ENCODE data around the gene CPA5.
"Not testable (repeated sequence)": the region's sequence is repeated elsewhere in the genome, so short reads cannot be mapped to it uniquely, and the experiment has no call there.

Gene CPA5

GRCh38 chr7:130361681-130362080 is 17.1 kb downstream of the CPA5 start:
- DNase-seq: no peak

- DNase-seq: no peak
These were observed 17.7 kb downstream of the CPA5 start for GRCh38 chr7:130362251-130362816.

GRCh38 chr7:130363026-130363847 is 18.6 kb downstream of the CPA5 start:
- DNase-seq: peak; percentile 90

GRCh38 chr7:130364451-130364850 is 19.8 kb downstream of the CPA5 start:
- DNase-seq: no peak

GRCh38 chr7:130365088-130365487 is 20.5 kb downstream of the CPA5 start:
- DNase-seq: no peak

- no peak for DNase-seq
These were observed 21.2 kb downstream of the CPA5 start for GRCh38 chr7:130365511-130366441.

GRCh38 chr7:130366564-130366963 is 21.9 kb downstream of the CPA5 start:
- no peak for DNase-seq

GRCh38 chr7:130367088-130367755 is 22.6 kb downstream of the CPA5 start:
- DNase-seq: no peak

- DNase-seq: no peak
These were observed 23.5 kb downstream of the CPA5 start for GRCh38 chr7:130367836-130368746.

- DNase-seq: no peak
These were observed 24.6 kb downstream of the CPA5 start for GRCh38 chr7:130369110-130369711.

GRCh38 chr7:130369831-130370550 is 25.4 kb downstream of the CPA5 start:
- no peak for DNase-seq

- DNase-seq: no peak
These were observed 26.4 kb downstream of the CPA5 start for GRCh38 chr7:130371046-130371445.

GRCh38 chr7:130372402-130373165 is 28.0 kb downstream of the CPA5 start:
- DNase-seq: no peak

GRCh38 chr7:130374507-130374906 is 29.9 kb downstream of the CPA5 start:
- no peak for DNase-seq

- not testable (repeated sequence) for DNase-seq
These were observed 31.8 kb downstream of the CPA5 start for GRCh38 chr7:130376461-130376860.

- no peak for DNase-seq
These were observed 32.6 kb downstream of the CPA5 start for GRCh38 chr7:130377178-130377577.

GRCh38 chr7:130379019-130379418 is 34.4 kb downstream of the CPA5 start:
- DNase-seq: no peak

- no peak for DNase-seq
These were observed 34.9 kb downstream of the CPA5 start for GRCh38 chr7:130379532-130379920.

- no peak for DNase-seq
These were observed 35.6 kb downstream of the CPA5 start, which contains the start of gene CPA1 for GRCh38 chr7:130379921-130380860. Gene CPA1 (plus strand): TSS chr7:130380494. CDS start chr7:130380521, 27 bp downstream.
